HG03039 (cell line): ENCODE data around the gene CNN3.

Experiments used
- ATAC-seq: cut with Tn5 transposase; IDR thresholded peaks from one replicate; pipeline ENCODE4 v1.9.1; 2021; ENCODE audit warnings: mild to moderate bottlenecking, moderate library complexity; ENCODE audit not compliant: unreplicated experiment

Gene CNN3

DNA sequence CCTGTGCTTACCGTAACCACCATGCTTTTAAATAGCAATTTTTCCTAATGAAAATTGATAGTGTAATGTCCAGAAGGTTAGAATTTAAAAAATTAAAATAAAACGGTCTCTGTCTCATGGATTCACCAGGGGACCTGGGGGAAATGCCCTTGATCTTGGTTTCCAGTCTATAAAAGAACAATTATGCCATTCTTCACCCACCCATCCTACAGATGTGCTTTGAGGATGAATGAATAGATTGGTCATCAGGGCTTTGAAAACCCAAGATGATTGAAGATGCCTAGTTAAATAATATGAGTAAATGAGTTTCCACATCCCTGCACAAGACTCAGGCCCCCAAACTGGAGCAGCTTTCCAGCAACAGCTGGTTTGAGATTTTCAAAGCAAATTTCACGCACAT is 38.7 kb downstream of the CNN3 start:
- no peak for ATAC-seq

- ATAC-seq: no peak
These were observed 39.2 kb downstream of the CNN3 start for GRCh38 chr1:94887603-94888171.

- no peak for ATAC-seq
These were observed 39.8 kb downstream of the CNN3 start for GRCh38 chr1:94887106-94887505.

DNA sequence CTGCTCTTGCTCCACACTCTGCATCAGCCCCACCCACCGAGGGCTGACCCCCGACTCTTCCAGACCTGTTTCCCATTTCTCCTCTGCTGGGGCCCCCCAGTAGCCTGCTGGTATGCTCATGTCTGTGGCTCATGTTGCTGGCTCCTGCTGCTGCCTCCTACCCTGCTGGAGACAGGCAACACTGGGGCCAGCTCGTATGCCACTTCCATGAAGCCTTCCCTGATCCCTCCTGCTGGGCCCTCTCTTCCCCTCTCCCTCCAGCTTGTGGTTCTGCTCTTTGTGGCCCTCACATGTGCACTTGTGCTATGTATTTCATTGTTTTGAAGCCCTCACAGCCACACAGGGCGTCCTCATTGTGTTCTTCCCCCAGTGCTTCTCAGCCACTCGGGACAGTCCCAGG is 40.5 kb downstream of the CNN3 start:
- no peak for ATAC-seq

- no peak for ATAC-seq
These were observed 42.4 kb downstream of the CNN3 start for GRCh38 chr1:94884507-94884906.

- ATAC-seq: no peak
These were observed 42.8 kb downstream of the CNN3 start for GRCh38 chr1:94884106-94884505.

GRCh38 chr1:94883691-94884090 is 43.2 kb downstream of the CNN3 start:
- ATAC-seq: no peak

- no peak for ATAC-seq
These were observed 48.6 kb downstream of the CNN3 start for GRCh38 chr1:94878329-94878728.

DNA sequence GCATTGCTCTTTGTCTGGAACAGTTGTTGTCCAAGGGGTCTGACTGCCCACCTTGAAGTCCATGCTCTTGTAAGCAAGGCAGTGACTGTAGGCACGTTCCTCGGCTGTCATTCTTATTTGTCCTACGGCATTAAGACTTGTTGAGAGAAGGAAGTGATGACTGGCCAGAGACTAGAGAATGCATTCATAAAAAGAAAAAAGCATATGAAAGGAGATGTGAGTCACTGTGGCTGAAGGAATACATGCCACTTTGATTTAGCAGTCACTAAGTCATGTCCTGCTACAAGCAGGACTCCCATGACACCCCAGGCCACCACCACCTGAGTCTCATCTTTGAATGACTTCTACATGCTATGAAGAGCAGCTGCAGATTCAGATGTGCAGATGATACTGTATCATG is 50.5 kb downstream of the CNN3 start:
- ATAC-seq: no peak

DNA sequence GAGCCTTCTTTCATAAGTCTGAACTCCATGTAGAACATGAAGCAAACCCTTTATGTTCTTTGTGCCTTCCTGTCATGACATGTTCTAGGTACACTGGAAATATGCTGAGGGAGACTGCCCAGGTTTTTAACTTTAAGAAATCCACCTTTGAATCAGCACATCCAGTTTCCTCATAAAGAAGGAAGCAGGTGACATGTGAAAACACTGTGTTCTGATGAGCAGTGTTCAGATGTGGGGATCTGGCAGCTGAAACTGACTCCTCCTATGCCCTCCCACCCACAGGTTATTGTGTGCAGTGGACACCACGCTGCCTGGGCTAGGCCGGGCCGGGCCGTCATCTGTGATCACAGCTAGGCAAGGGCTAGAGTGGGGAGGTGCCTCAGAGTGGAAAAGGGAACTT is 51.1 kb downstream of the CNN3 start:
- ATAC-seq: no peak

- no peak for ATAC-seq
These were observed 52.5 kb downstream of the CNN3 start for GRCh38 chr1:94874423-94874822.

- peak; percentile 63 for ATAC-seq
These were observed 53.2 kb downstream of the CNN3 start for GRCh38 chr1:94873520-94874351.

DNA sequence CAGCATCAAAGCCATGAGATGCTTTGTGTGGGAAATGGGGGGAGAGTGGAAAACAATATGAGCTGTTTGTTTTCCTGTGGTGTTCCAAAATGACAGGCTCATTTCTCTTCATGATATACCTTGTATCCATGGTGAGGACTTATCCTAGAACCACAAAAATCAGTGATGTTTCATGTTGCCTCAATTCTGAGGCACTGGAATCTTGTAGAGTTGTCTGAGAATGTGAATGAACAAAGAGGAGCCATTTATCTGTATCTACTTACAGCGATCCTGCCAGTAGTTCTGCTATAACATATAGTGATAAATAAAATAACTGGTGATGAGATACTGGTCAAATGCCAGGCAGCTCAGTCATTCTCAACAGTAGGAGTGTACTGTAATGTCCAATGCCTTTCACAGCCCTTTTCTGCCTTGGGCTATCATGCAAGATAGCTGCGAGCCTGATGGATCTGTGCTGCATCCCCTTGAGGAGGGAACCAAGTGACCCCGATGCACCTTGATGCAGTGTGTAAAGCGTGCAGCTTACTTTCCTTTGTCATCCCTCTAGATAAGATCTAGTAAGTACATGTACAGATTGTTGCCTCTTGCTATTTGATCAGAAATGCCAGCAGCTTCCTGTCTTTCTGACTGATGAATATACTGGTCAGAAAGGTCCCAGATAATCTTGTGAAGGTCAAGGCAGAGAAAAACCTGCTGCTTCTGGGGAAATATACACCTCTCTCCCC is 54.0 kb downstream of the CNN3 start:
- no peak for ATAC-seq

GRCh38 chr1:94871031-94871430 is 55.9 kb downstream of the CNN3 start:
- no peak for ATAC-seq

DNA sequence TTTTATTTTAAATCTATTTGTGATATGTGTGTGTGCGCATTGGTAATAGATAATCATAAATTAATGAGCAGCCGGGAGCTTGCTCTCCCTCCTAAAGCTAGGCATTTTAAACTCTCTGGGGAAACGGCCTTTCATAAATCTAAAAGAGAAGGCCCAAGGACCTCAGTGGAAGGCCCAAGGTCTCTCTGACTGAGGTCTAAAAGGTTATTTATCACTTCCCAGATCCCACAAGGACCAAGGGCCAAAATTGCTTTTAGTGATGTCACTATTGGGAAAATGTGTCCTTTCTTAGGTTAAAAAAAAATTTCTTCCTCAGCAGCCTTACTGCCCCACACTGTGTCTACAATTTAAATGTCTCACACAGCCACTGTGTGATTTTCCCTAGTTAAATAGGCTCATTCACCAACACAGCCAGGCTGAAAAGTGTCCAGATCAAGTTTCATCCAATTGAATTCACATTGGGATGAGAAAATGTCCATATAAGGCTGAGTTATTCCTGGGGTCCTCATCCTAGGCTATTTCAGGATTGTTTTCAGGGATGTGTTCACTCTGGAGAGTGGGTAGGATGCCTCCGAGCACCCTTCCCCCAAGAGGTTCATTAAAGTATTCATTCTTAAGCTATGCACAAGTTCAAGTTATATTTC is 60.6 kb downstream of the CNN3 start:
- ATAC-seq: no peak

GRCh38 chr1:94865360-94865759 is 61.5 kb downstream of the CNN3 start:
- ATAC-seq: no peak

GRCh38 chr1:94864821-94865220 is 62.1 kb downstream of the CNN3 start:
- no peak for ATAC-seq

GRCh38 chr1:94863919-94864318 is 63.0 kb downstream of the CNN3 start:
- no peak for ATAC-seq

GRCh38 chr1:94863297-94863911 is 63.5 kb downstream of the CNN3 start:
- no peak for ATAC-seq

GRCh38 chr1:94862718-94863117 is 64.2 kb downstream of the CNN3 start:
- ATAC-seq: no peak

GRCh38 chr1:94859174-94859573 is 67.7 kb downstream of the CNN3 start:
- ATAC-seq: no peak
